ENCODE results near the gene SHC2. TPM values are rescaled to one million over a fixed set of nuclear protein-coding genes. Genes with fewer than 3 reads are reported as not detected.

SHC2 gene
- total and polyA plus RNA-seq, 9 of the 15 experiments (the other 6 are each of a cell fraction or from before 2014, with no cell fraction given): 0.14 to 0.36 (median 0.17) TPM; not detected in 5

GRCh38 chr19:401866-402511 lies 58.8 kb downstream of the SHC2 start:
- no peak overlapping the region for H3K4me3 ChIP-seq
- no peaks in the 10 kb centered on the region for H3K79me2 ChIP-seq (ENCODE audit: control insufficient read depth, insufficient read depth, low read length)
- DNase-seq (ENCODE audit: extremely low read depth in 1 of 4, low spot score in 3 of 4) (peak in 1 of 4 experiments; percentile 50), FAIRE-seq (no peak), ATAC-seq (peak; percentile 32)
- no peaks in the 10 kb centered on the region for H3K9me1 ChIP-seq (ENCODE audit: control insufficient read depth, insufficient read depth, low read length)
- no peak overlapping the region for H3K27ac ChIP-seq (ENCODE audit: extremely low read depth, low read depth, low read length)
- intact Hi-C loops (cut with micrococcal nuclease): no loop called here
- TF ChIP-seq GABPB1 (CRISPR knock-in tag; IDR thresholded peaks at IDR 0.05): no peak
- TF ChIP-seq RFX7 (CRISPR knock-in tag; IDR thresholded peaks at IDR 0.05): no peak
- peak; percentile 19; the same call in 1 of the 2 replicates for TF ChIP-seq VEZF1 (CRISPR knock-in tag; IDR thresholded peaks at IDR 0.05)
- TF ChIP-seq MEIS2 (IDR thresholded peaks at IDR 0.05; ENCODE audit: partially characterized antibody): peak; percentile 9
- H3K27me3 ChIP-seq (ENCODE audit: control insufficient read depth in 2 of 2, insufficient read depth in 2 of 2, low read length in 2 of 2): peaks cover 21 to 62% of the 10 kb centered on the region in 2 experiments; a peak in 4 of 5 replicates
- 0 out of 2 replicates have a peak, but pooled peaks cover 10% of the 10 kb centered on the region for H4K20me1 ChIP-seq (replicated peaks; ENCODE audit: control insufficient read depth, insufficient read depth, low read length)
- H2AFZ ChIP-seq (ENCODE audit: low read depth, low read length): no peak overlapping the region
- in situ Hi-C loops (cut with MboI): no loop called here
- no peaks in the 10 kb centered on the region for H3K9me3 ChIP-seq (replicated peaks; ENCODE audit: control insufficient read depth, insufficient read depth, low read depth, low read length)
- WGBS (ENCODE audit: insufficient coverage, low coverage, missing lambda C conversion rate): 10% methylated on average over 26 of the region's 38 CpGs
- peaks cover 0 to 41% of the 10 kb centered on the region in 2 experiments; a peak in 2 of 5 replicates for H3K4me1 ChIP-seq (replicated peaks in 1 of 2; ENCODE audit: control insufficient read depth in 2 of 2, insufficient read depth in 2 of 2, low read length in 2 of 2)
- BruUV-seq (replicated peaks): no TSS peak
- ChIA-PET POLR2A (interaction anchor here (0.6 kb wide), 1 partner anchor 10 kb away, joined by 3 read pairs; no protein-coding TSS in a partner anchor), CTCF (ENCODE audit: low intra/inter-chr PET ratio) (no interaction called here)
- H3K4me2 ChIP-seq (ENCODE audit: insufficient read depth, low read length): peak overlapping the region; percentile 14; the same call in 1 of the 2 replicates
- H3K9ac ChIP-seq (ENCODE audit: insufficient read depth in 1 of 2, low read depth in 2 of 2, low read length in 2 of 2): peak overlapping the region in 1 of 2 experiments; percentile 28; a peak in 1 of 4 replicates
- no peaks in the 10 kb centered on the region for H3K36me3 ChIP-seq (ENCODE audit: control insufficient read depth, insufficient read depth, low read length)

All from K562 (cell line).